K562 (cell line): ENCODE measurements around the gene PNPLA1. TPM values are rescaled to one million over a fixed set of nuclear protein-coding genes. Genes with fewer than 3 reads are reported as not detected.

Source experiments
- ELF2 ChIP-seq: fragments of 250-450 bp; sonication (Bioruptor Pico); IDR thresholded peaks from 2 replicates; pipeline ENCODE4 v1.5.0; 2021; ENCODE audit warnings: mild to moderate bottlenecking
- GABPA ChIP-seq: fragments of 200-800 bp; sonication (Bioruptor generic); conservative IDR thresholded peaks from 2 replicates; pipeline ENCODE4 v1.6.1; 2016; ENCODE audit warnings: low read depth, missing genetic modification characterization, missing compliant biosample characterization
- MEIS2 ChIP-seq: fragments of 450-650 bp; IDR thresholded peaks from 2 replicates; pipeline ENCODE4 v1.6.1; 2014; ENCODE audit warnings: mild to moderate bottlenecking; ENCODE audit not compliant: partially characterized antibody
- NFIC ChIP-seq: fragments of 450-650 bp; IDR thresholded peaks from 2 replicates; pipeline ENCODE4 v1.6.1; 2017; ENCODE audit warnings: mild to moderate bottlenecking, inconsistent platforms
- NR2C1 ChIP-seq, 2 experiments: fragments of 450-650 bp; IDR thresholded peaks; 2 replicates each; pipeline ENCODE4 v1.6.1; 2017; ENCODE audit warnings: mild to moderate bottlenecking in 2 of 2, antibody characterized with exemption in 1 of 2, inconsistent platforms in 1 of 2, missing compliant biosample characterization in 1 of 2, missing genetic modification characterization in 1 of 2
- ZNF354B ChIP-seq: fragments of 250-450 bp; sonication (Bioruptor Pico); IDR thresholded peaks from 2 replicates; pipeline ENCODE4 v1.4.0; 2020
- ZNF696 ChIP-seq: fragments of 250-450 bp; sonication (Bioruptor Pico); conservative IDR thresholded peaks from 2 replicates; pipeline ENCODE4 v1.4.0; 2020; ENCODE audit warnings: mild to moderate bottlenecking, moderate library complexity
- polyA plus RNA-seq, 8 experiments: library from polyadenylated mRNA; depleted of rRNA in 4 of 8; stranded (reverse) in 5 of 8; unstranded in 3 of 8; fragments of >200 nt; fragmentation: Nextera tagmentation in 2 of 8; fragmentation: Illumina TruSeq in 1 of 8; extraction: Ambion mirVana in 2 of 8; extraction: Trizol in 1 of 8; gene quantifications; 2 replicates each; pipeline versions ENCODE4 v1.2.1 to v1.2.3, GENCODE V29; 2011 to 2014; ENCODE audit warnings: inconsistent platforms in 1 of 8, missing spikeins in 1 of 8
- total RNA-seq, 7 experiments: library from RNA; depleted of rRNA in 6 of 7; stranded (reverse); fragments of >200 nt in 6 of 7; fragmentation: Illumina TruSeq in 2 of 7; extraction: Trizol in 2 of 7; gene quantifications; 2 replicates each; pipeline versions ENCODE4 v1.2.1 to v1.2.3, GENCODE V29; 2011 to 2021; ENCODE audit warnings: low replicate concordance in 1 of 7
- TF ChIP-seq, protein P1 (sequence below): fragments of 450-650 bp; IDR thresholded peaks from 2 replicates; pipeline ENCODE4 v1.6.1; 2017; ENCODE audit warnings: antibody characterized with exemption, mild to moderate bottlenecking

PNPLA1 gene
- total and polyA plus RNA-seq, 9 of the 15 experiments (the other 6 are each of a cell fraction or from before 2014, with no cell fraction given), result 0.04 to 0.27 (median 0.13) TPM; not detected in 2

DNA sequence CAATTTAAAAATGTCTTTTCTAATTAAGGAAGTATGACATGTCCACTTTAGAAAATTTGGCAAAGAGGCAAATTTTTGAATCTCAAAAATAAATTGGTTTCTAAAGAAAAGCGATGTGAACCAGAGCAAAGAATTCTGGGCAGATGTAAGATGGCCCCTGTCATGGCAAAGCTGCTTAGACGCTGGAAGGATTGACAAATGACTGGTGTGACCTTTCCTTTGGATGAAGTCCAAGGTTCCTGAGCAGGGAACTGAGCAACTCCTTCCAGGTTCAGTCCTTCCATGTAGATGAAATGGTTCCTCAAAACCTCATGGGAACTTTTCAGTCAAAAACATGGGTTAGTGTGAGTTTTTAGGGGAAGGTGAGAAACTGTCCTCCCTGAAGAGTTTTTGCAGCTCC is 48.2 kb upstream of the PNPLA1 start (continued):
- TF ChIP-seq, protein P1, sequence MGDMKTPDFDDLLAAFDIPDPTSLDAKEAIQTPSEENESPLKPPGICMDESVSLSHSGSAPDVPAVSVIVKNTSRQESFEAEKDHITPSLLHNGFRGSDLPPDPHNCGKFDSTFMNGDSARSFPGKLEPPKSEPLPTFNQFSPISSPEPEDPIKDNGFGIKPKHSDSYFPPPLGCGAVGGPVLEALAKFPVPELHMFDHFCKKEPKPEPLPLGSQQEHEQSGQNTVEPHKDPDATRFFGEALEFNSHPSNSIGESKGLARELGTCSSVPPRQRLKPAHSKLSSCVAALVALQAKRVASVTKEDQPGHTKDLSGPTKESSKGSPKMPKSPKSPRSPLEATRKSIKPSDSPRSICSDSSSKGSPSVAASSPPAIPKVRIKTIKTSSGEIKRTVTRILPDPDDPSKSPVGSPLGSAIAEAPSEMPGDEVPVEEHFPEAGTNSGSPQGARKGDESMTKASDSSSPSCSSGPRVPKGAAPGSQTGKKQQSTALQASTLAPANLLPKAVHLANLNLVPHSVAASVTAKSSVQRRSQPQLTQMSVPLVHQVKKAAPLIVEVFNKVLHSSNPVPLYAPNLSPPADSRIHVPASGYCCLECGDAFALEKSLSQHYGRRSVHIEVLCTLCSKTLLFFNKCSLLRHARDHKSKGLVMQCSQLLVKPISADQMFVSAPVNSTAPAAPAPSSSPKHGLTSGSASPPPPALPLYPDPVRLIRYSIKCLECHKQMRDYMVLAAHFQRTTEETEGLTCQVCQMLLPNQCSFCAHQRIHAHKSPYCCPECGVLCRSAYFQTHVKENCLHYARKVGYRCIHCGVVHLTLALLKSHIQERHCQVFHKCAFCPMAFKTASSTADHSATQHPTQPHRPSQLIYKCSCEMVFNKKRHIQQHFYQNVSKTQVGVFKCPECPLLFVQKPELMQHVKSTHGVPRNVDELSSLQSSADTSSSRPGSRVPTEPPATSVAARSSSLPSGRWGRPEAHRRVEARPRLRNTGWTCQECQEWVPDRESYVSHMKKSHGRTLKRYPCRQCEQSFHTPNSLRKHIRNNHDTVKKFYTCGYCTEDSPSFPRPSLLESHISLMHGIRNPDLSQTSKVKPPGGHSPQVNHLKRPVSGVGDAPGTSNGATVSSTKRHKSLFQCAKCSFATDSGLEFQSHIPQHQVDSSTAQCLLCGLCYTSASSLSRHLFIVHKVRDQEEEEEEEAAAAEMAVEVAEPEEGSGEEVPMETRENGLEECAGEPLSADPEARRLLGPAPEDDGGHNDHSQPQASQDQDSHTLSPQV, result peak; percentile 43
- TF ChIP-seq ELF2 (CRISPR knock-in tag), result no peak
- TF ChIP-seq GABPA (tag), result no peak
- peak; percentile 60 for TF ChIP-seq NFIC
- TF ChIP-seq ZNF354B, result no peak
- TF ChIP-seq MEIS2, result peak; percentile 48
- no peak for TF ChIP-seq NR2C1 (IDR thresholded peaks at IDR 0.05)
- TF ChIP-seq NR2C1 (tag; IDR thresholded peaks at IDR 0.05), result 0 out of 2 replicates have a peak, but pooled peaks have one; percentile 54
- TF ChIP-seq ZNF696 (CRISPR knock-in tag), result no peak
